Measurements from ENCODE around the gene ASPG.
"Not testable (repeated sequence)": the region's sequence is repeated elsewhere in the genome, so short reads cannot be mapped to it uniquely, and the experiment has no call there.

The ASPG gene

GRCh38 chr14:104152686-104153393, 67.3 kb downstream of the ASPG start:
- Histone ChIP-seq H3K4me3 (ENCODE audit: low read depth, low read length) (no peak overlapping the region), H3K27ac (no peak overlapping the region), H3K36me3 (peaks cover 30% of the 10 kb centered on the region), H3K27me3 (ENCODE audit: insufficient read depth, low read depth, severe bottlenecking) (no peaks in the 10 kb centered on the region), H3K9me3 (ENCODE audit: severe bottlenecking) (no peaks in the 10 kb centered on the region)
- TF ChIP-seq CTCF (IDR thresholded peaks at IDR 0.05; ENCODE audit: low read depth, low read length), result no peak
- no peak for DNase-seq

- not testable (repeated sequence) for H3K9me3 ChIP-seq (ENCODE audit: severe bottlenecking); H3K27me3 ChIP-seq (ENCODE audit: insufficient read depth, low read depth, severe bottlenecking); DNase-seq; H3K4me3 ChIP-seq (ENCODE audit: low read depth, low read length); H3K27ac ChIP-seq
- H3K36me3 ChIP-seq, result peaks cover 35% of the 10 kb centered on the region
Observed at GRCh38 chr14:104153394-104153755, 67.9 kb downstream of the ASPG start.

GRCh38 chr14:104154246-104154645, 68.7 kb downstream of the ASPG start:
- Histone ChIP-seq H3K36me3 (peaks cover 37% of the 10 kb centered on the region), H3K9me3 (ENCODE audit: severe bottlenecking) (no peaks in the 10 kb centered on the region), H3K27ac (no peak overlapping the region), H3K4me3 (ENCODE audit: low read depth, low read length) (no peak overlapping the region), H3K27me3 (ENCODE audit: insufficient read depth, low read depth, severe bottlenecking) (no peaks in the 10 kb centered on the region)
- TF ChIP-seq CTCF (IDR thresholded peaks at IDR 0.05; ENCODE audit: low read depth, low read length), result no peak
- DNase-seq, result no peak

- Histone ChIP-seq H3K27ac (no peak overlapping the region), H3K36me3 (peaks cover 36% of the 10 kb centered on the region), H3K4me3 (ENCODE audit: low read depth, low read length) (no peak overlapping the region), H3K27me3 (ENCODE audit: insufficient read depth, low read depth, severe bottlenecking) (no peaks in the 10 kb centered on the region), H3K9me3 (ENCODE audit: severe bottlenecking) (no peaks in the 10 kb centered on the region)
- TF ChIP-seq CTCF (IDR thresholded peaks at IDR 0.05; ENCODE audit: low read depth, low read length), result no peak
- DNase-seq, result no peak
Observed at GRCh38 chr14:104155513-104155912, 70.0 kb downstream of the ASPG start.

- no peaks in the 10 kb centered on the region for H3K27me3 ChIP-seq (ENCODE audit: insufficient read depth, low read depth, severe bottlenecking)
- no peak for TF ChIP-seq CTCF (IDR thresholded peaks at IDR 0.05; ENCODE audit: low read depth, low read length)
Observed at GRCh38 chr14:104156142-104156541, 70.6 kb downstream of the ASPG start.

GRCh38 chr14:104157016-104157928, 71.8 kb downstream of the ASPG start:
- Histone ChIP-seq H3K27me3 (ENCODE audit: insufficient read depth, low read depth, severe bottlenecking) (no peaks in the 10 kb centered on the region), H3K4me3 (ENCODE audit: low read depth, low read length) (no peak overlapping the region), H3K36me3 (peaks cover 27% of the 10 kb centered on the region), H3K9me3 (ENCODE audit: severe bottlenecking) (no peaks in the 10 kb centered on the region), H3K27ac (no peak overlapping the region)
- peak; percentile 45 for DNase-seq
- peak; percentile 55 for TF ChIP-seq CTCF (IDR thresholded peaks at IDR 0.05; ENCODE audit: low read depth, low read length)

More at GRCh38 chr14:104156142-104156541, 70.6 kb downstream of the ASPG start:
- H3K4me3 ChIP-seq (ENCODE audit: low read depth, low read length), result no peak overlapping the region
- H3K27ac ChIP-seq, result no peak overlapping the region
- H3K36me3 ChIP-seq, result peaks cover 31% of the 10 kb centered on the region
- H3K9me3 ChIP-seq (ENCODE audit: severe bottlenecking), result no peaks in the 10 kb centered on the region
- DNase-seq, result no peak

Data from WERI-Rb-1 (cell line).